H1 (cell line): Measurements from ENCODE around the gene CDC42SE1. TPM values are rescaled to one million over a fixed set of nuclear protein-coding genes. Genes with fewer than 3 reads are reported as not detected.

Experiments used
- ATF3 ChIP-seq: IDR thresholded peaks from 2 replicates; pipeline ENCODE4 v1.6.1; 2011; ENCODE audit warnings: low read depth, mild to moderate bottlenecking, low read length; ENCODE audit not compliant: insufficient read depth
- CHD7 ChIP-seq: fragments of 300-600 bp; sonication (generic); IDR thresholded peaks from 2 replicates; pipeline ENCODE4 v1.7.1; 2012; ENCODE audit warnings: low read length, moderate library complexity, mild to moderate bottlenecking, inconsistent platforms; ENCODE audit not compliant: insufficient replicate concordance
- KDM1A ChIP-seq: fragments of 200-600, 300-600 bp; sonication (generic); IDR thresholded peaks from 2 replicates; pipeline ENCODE4 v1.7.1; 2016; ENCODE audit warnings: mild to moderate bottlenecking, low read length, borderline replicate concordance
- NRF1 ChIP-seq: IDR thresholded peaks from 2 replicates; pipeline ENCODE4 v1.6.1; 2011; ENCODE audit warnings: mild to moderate bottlenecking, low read depth, low read length, improper control_type of control experiment
- POLR2AphosphoS5 ChIP-seq: IDR thresholded peaks from 2 replicates; pipeline ENCODE4 v1.6.1; 2011; ENCODE audit warnings: low read depth, low read length
- SIN3A ChIP-seq, 2 experiments: IDR thresholded peaks in 1 of 2; conservative IDR thresholded peaks in 1 of 2; 2 replicates each; pipeline ENCODE4 v1.6.1; 2011 to 2012; ENCODE audit warnings: low read length in 2 of 2, improper control_type of control experiment in 1 of 2, low read depth in 1 of 2, mild to moderate bottlenecking in 1 of 2
- polyA plus RNA-seq, 7 experiments: library from polyadenylated mRNA; depleted of rRNA in 3 of 7; stranded (reverse) in 5 of 7; unstranded in 2 of 7; fragments of >200 nt in 5 of 7; fragments of 200-250 nt in 2 of 7; gene quantifications; 1 replicate in 5 of 7; 2 replicates in 1 of 7; 4 replicates in 1 of 7; pipeline versions ENCODE4 v1.2.1 to v1.2.3, GENCODE V29; 2011 to 2013; ENCODE audit warnings: missing spikeins in 2 of 7, mixed read lengths in 2 of 7
- total RNA-seq: library from RNA; stranded (reverse); fragmentation: NEBNext Ultra II Directional; extraction: Animal tissue kit (Norgen Biotek cat#: 25700); gene quantifications from 2 replicates; pipeline ENCODE4 v1.2.1, GENCODE V29; 2021

The CDC42SE1 gene
- total and polyA plus RNA-seq, 2 of the 8 experiments (the other 6 are each of a cell fraction or from before 2014, with no cell fraction given) = 30.5 to 74.1 TPM

- no peak for TF ChIP-seq CHD7
- peak; percentile 63; the same call in 1 of the 2 replicates for TF ChIP-seq POLR2AphosphoS5
- TF ChIP-seq NRF1 = peak; percentile 38; the same call in 1 of the 2 replicates
- TF ChIP-seq KDM1A = no peak
- no peak for TF ChIP-seq SIN3A (conservative IDR thresholded peaks at IDR 0.05 in 1 of 2, IDR thresholded peaks at IDR 0.05 in 1 of 2; ENCODE audit: low read depth in 1 of 2, low read length in 2 of 2)
- no peak for TF ChIP-seq ATF3
These were observed 11.9 kb downstream of the CDC42SE1 start, which contains the start of gene C1orf56 (continued) for GRCh38 chr1:151047591-151047924.
